SHP77 (cell line): ENCODE data around the gene MEGF11.
A peak's percentile ranks its signal among the peaks of the same experiment; 100 is the strongest.

Source experiments
- DNase-seq, 2 experiments: peaks; one replicate each; lab custom pipeline; 2025; lab: John Stamatoyannopoulos, UW

The MEGF11 gene

GRCh38 chr15:65944404-65944803 is 309.1 kb downstream of the MEGF11 start:
- no peak for DNase-seq

- no peak for DNase-seq
Observed at GRCh38 chr15:65942436-65942835, 311.1 kb downstream of the MEGF11 start.

DNA sequence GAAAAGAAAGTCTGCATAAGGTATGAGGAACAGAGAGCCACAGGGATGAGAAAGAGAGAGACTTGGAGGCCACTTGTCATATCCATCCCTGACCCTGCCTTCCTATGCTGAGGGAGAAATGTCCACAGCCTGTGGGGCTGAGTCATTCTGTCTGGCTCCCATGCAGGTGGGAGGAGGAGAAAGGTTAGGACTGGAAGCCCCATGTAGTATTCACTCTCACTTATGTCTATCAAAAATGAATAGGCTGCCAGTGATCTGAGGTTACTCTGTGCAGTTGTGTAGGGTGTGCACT is 313.0 kb downstream of the MEGF11 start:
- no peak for DNase-seq

- DNase-seq, result peak; percentile 89 to 91
Observed at GRCh38 chr15:65939901-65940617, 313.5 kb downstream of the MEGF11 start.

GRCh38 chr15:65938604-65939003 is 314.9 kb downstream of the MEGF11 start:
- no peak for DNase-seq

DNA sequence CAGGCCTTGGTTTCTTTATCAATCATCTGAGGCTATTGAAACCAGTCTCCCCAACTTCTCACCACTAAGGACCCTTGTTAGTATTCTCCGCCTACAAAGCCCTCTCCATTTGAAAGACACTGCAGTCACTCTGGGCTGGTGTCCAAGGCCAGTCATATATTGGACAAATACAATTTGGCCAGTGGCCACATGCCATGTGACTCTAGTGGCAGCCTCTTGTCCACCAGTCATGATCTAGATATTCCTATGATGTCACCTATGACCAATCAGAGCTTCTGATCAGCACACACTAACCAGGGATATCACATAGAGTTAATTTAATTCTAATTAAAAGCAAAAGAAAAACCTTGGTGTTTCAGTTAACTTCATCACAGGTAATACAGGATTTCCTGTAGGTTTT is 316.1 kb downstream of the MEGF11 start:
- DNase-seq, result peak; percentile 78 to 87

- DNase-seq, result no peak
Observed at GRCh38 chr15:65937054-65937453, 316.5 kb downstream of the MEGF11 start.

DNA sequence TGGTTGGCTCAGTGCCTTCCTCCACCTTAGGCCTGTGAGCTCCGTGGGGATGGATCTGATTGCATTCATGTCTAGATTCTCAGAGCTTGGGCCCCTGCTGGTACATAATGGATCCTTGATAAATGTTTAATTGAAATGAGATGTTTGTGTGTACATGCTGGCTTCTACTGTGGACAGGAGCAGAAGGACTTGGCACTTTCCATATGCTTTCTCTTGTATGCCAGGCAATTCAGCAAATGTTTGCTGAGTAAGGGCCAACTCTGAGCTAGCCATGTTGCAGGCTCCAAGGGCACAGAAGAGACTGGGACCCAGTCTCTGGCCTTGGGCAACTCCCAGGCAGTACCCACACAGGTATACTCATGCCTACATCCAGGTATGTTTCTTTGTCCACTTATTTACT is 317.3 kb downstream of the MEGF11 start:
- DNase-seq, result no peak

DNA sequence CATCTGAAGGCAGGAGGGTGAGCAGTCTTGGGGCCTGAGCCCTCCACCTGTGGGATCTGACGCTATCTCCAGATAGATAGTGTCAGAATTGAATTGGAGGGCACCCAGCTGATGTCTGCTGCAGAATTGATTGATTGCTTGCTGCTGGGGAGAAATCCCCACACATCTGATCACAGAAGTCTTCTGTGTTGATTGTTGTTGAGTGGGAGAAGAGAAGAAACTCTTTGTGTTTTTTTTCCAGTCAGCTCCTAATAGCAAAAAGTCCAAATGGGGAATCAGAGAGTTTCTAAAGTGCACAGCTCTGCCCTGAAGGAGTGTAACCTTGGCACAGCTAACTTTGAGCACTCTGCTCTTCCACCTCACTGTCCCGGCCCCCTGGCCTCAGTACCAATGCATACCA is 318.2 kb downstream of the MEGF11 start:
- DNase-seq, result no peak

DNA sequence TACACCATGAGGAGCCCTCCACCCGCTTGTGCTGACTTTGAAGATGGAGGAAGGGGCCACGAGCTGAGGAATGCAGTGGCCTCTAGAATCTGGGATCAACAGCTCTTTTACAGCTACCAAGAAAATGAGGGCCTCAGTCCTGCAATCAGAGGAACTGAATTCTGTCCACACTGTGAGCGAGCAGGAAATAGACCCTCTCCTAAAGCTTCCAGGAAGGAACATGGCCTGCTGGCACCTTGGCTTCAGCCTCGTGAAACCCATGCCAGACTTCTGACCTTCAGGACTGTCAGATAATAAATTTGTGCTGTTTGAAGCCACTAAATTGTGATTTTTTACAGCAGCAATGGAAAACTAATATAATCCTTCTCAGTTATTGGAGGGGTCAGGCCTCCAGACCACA is 322.3 kb downstream of the MEGF11 start:
- no peak for DNase-seq

- no peak for DNase-seq
Observed at GRCh38 chr15:65930134-65930533, 323.4 kb downstream of the MEGF11 start.

DNA sequence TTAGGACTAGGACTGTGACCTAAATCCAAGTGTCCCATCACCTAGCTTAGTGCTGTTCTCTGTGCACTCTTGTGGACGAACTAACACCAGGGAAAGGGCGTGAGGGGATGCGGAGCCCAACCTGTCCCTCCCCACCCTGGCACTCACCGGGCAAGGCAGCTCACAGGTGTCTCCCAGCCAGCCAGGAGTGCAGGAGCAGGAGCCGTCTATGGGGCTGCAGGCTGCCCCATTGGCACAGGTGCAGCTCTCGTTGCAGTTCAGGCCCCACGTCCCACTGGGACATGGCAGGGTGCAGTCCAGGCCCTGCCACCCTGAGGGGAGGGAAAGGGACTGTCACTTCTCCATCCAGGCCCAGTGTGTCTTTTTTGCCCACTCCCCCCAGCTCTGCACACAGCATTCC is 324.0 kb downstream of the MEGF11 start:
- no peak for DNase-seq

DNA sequence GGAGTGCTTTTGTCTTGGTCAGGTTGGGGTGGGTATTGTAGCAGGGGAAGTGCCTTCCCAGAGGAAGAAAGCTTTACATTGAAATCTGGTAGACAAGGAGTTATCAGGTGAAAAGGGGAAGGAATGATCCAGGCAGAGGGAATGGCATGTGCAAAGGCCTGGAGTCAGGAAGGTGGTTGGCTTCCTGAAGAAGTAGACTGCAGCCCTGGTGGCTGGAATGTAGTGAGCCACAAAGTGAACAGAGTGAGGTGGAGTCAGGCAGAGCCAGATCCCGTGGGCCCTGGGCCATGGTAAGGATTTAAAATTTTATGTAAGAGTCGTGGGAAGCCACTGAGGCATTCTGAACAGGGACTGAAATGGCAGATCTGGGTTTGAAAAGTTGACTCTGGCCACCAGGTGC is 326.0 kb downstream of the MEGF11 start:
- DNase-seq, result no peak

DNA sequence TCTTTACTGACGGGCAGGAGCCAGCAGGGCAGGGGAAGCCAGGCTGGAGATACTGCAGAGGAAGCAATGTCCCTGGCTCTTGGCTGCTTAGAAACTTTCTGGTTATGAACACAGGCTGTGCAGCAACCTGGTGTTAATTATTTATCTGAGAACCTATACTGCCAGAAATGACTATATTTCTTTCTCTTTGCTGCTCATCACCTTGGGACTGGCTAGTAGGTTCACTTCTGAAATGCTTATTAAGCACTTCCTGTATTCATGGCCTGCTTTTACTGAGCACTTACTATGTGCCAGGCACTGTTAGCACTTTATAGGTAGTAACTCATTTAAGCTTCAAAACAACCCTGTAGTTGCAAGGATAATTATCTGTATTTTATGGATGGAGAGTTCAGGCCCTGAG is 326.7 kb downstream of the MEGF11 start:
- no peak for DNase-seq

DNA sequence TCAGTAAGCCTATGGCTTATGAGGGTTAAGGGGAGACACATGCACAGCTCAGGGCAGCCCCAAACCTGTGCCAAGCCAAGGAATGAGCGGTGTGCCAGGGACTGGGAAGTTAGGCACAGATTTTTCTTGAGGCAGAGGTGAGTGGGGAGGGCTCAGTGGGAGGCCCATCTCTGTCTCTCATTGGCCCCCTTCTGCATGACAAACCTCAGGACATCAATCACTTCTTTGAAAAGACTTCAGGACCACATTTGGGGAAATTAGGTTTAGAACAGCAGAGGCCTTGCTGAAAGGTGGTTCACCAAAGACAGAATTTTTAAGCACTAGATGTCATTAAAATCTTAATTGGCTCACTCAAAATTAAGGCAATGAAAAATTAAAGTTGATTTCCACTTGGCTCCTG is 327.1 kb downstream of the MEGF11 start:
- no peak for DNase-seq

GRCh38 chr15:65925338-65925737 is 328.2 kb downstream of the MEGF11 start:
- no peak for DNase-seq

DNA sequence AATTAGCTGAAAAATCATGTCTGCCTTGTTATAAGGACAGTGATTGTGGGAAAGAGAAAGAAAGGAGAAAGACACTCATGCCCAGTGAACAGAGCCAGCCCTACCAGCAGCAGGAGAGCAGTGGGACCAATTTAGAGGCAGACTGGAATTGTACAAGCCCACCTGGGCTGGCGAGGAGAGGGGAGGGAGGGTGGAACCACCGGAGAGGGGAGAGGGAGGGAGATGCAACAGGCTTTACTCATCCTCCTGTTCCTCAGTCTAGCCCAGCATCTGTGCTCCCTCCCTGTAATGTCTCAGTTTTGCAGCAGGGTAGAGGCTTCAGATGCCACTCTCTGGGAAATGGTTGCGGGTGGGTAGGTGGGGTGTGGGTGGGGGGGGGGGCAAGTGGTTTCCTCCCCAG is 329.5 kb downstream of the MEGF11 start:
- DNase-seq, result no peak

- no peak for DNase-seq
Observed at GRCh38 chr15:65923264-65923663, 330.3 kb downstream of the MEGF11 start.

DNA sequence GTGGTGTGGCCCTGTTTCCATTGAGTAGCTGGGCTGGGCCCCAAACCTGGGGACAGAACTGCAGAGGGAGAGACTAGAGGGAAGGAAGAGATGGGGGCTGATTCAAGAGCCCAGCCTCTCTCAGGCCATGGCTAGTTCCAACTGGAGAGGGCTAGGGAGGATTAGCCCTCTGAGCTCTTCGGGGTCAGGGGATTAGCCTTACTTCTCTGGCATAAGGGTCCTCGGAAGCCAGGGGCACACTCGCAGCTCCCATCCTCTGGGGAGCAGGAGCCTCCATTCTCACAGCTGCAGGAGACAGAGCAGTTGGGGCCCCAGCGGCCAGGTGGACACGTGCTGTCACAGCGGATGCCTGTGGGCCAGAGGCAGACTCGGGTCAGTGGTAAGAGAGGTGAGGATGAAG is 330.9 kb downstream of the MEGF11 start:
- DNase-seq, result no peak

- no peak for DNase-seq
Observed at GRCh38 chr15:65921780-65922179, 331.8 kb downstream of the MEGF11 start.

DNA sequence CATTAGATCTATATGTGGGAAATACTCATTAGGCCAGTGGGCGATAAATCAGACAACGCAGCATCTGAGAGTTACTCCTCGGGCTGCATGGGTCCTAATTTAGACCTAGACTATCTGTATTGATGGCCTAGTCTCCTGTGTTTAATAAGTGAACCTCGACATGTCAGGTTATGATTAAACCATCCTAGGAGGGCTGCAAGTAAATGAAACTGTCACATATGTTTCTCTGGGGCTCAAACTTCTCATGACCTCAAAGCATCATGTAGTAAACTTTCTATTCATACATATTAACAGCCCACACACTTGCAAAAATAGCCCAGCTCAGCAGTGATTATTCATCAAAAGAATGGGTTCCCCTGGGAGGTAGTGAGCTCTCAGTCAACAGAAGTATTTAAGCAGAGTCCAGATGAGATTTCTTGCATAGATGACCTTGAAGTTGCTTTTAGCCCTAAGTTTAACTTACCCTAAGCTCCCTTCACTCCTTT is 332.7 kb downstream of the MEGF11 start:
- no peak for DNase-seq

DNA sequence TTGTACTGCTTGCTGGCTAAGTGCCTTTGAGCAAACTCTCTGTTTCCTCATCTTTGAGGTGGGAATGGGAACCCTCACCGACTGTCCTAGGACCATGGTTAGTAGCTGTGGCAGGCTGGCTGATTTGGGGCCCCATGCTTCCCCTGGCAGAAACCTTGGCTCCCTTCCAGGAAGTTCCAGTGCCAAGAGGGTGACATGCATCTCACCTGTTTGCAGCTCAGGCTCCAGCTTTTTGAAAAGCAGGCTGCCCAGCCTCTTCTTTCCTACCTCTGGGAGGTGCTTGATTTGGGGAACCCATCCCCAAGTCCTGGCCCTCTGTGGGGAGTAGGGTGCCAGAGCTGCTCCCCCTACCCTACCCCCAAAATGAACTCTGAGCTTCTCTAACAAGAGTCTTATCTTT is 333.4 kb downstream of the MEGF11 start:
- DNase-seq, result peak in 1 of 2 experiments; percentile 45

DNA sequence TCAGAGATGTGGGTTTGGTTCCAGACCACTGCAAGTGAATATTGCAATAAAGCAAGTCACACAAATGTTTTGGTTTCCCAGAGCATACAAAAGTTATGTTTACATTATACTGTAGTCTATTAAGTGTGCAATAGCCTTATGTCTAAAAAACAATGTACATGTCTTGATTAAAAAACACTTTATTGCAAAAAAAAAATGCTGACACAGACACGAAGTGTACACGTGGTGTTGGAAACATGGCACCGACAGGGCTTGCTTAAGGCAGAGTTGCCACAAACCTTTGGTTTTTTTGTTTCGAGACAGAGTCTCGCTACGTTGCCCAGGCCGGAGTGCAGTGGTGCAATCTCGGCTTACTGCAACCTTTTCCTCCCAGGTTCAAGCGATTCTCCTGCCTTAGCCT is 334.2 kb downstream of the MEGF11 start:
- DNase-seq, result no peak

- no peak for DNase-seq
Observed at GRCh38 chr15:65918945-65919344, 334.6 kb downstream of the MEGF11 start.
